Panc1 (cell line): ENCODE measurements around the gene TCTN1. TPM values are rescaled to one million over a fixed set of nuclear protein-coding genes. Genes with fewer than 3 reads are reported as not detected.
A peak's percentile ranks its signal among the peaks of the same experiment; 100 is the strongest.

Experiments used
- ATAC-seq: fragments of 200-7000 bp; cut with Tn5 transposase; 2 replicates; pipeline ENCODE4 v1.9.1; 2020; ENCODE audit warnings: mild to moderate bottlenecking, moderate library complexity
- BruUV-seq: library from RNA; stranded (reverse); fragments of 400-500 nt; replicated peaks from 2 replicates; lab custom pipeline; 2021; lab: Mats Ljungman, UMichigan
- CTCF ChIA-PET: fragments of 300-600 bp; sonication (Branson Sonifier 250); formaldehyde crosslinking; loops from one replicate; lab custom pipeline; 2022; ENCODE audit warnings: antibody characterized with exemption; lab: Charles Lee
- POLR2A ChIA-PET: fragments of 300-600 bp; sonication (Branson Sonifier 250); formaldehyde crosslinking; loops from one replicate; lab custom pipeline; 2022; ENCODE audit warnings: antibody characterized with exemption; lab: Charles Lee
- DNase-seq: peaks from one replicate; pipeline ENCODE4 v3.0.0-alpha.2; 2010; ENCODE audit warnings: low read depth, low spot score
- H3K27ac ChIP-seq: 2 replicates; pipeline ENCODE4 v1.5.1; 2011; ENCODE audit warnings: mild to moderate bottlenecking, low read length, inconsistent platforms
- H3K27me3 ChIP-seq: fragments of 200-500 bp; sonication (Bioruptor generic); 2 replicates; pipeline ENCODE4 v1.6.0; 2014; ENCODE audit warnings: low read length, inconsistent platforms; ENCODE audit not compliant: control insufficient read depth, insufficient read depth
- H3K36me3 ChIP-seq: fragments of 200-500 bp; sonication (Bioruptor generic); 2 replicates; pipeline ENCODE4 v1.5.1; 2014; ENCODE audit warnings: inconsistent platforms, mild to moderate bottlenecking, low read length, moderate library complexity; ENCODE audit not compliant: control insufficient read depth, insufficient read depth
- H3K4me1 ChIP-seq: 2 replicates; pipeline ENCODE4 v1.5.1; 2011; ENCODE audit warnings: inconsistent platforms, mild to moderate bottlenecking, low read length, moderate library complexity; ENCODE audit not compliant: control insufficient read depth, insufficient read depth
- H3K4me3 ChIP-seq, 2 experiments: 2 replicates each; pipeline ENCODE4 v1.5.1; 2011 to 2012; ENCODE audit warnings: low read depth in 2 of 2, low read length in 2 of 2, mild to moderate bottlenecking in 2 of 2, inconsistent platforms in 1 of 2, moderate library complexity in 1 of 2
- H3K9me3 ChIP-seq: fragments of 200-500 bp; sonication (Bioruptor generic); 2 replicates; pipeline ENCODE4 v1.5.1; 2014; ENCODE audit warnings: low read depth, mild to moderate bottlenecking, inconsistent platforms, low read length, moderate library complexity; ENCODE audit not compliant: control insufficient read depth, insufficient read depth
- CTCF ChIP-seq: fragments of 450-650 bp; IDR thresholded peaks from 2 replicates; pipeline ENCODE4 v1.5.1; 2017; ENCODE audit warnings: mild to moderate bottlenecking
- POLR2AphosphoS5 ChIP-seq: IDR thresholded peaks from 2 replicates; pipeline ENCODE4 v1.6.1; 2012; ENCODE audit warnings: mild to moderate bottlenecking, low read depth, low read length, moderate library complexity
- REST ChIP-seq, 2 experiments: IDR thresholded peaks; 2 replicates each; pipeline ENCODE4 v1.6.1; 2011 to 2012; ENCODE audit warnings: low read depth in 2 of 2, control low read depth in 1 of 2, low read length in 1 of 2, mild to moderate bottlenecking in 1 of 2, moderate library complexity in 1 of 2; ENCODE audit not compliant: insufficient read depth in 1 of 2
- SIN3A ChIP-seq: IDR thresholded peaks from 2 replicates; pipeline ENCODE4 v1.6.1; 2012; ENCODE audit warnings: low read depth, mild to moderate bottlenecking, low read length, moderate library complexity, borderline replicate concordance; ENCODE audit not compliant: insufficient read depth
- TCF7L2 ChIP-seq: IDR thresholded peaks from 2 replicates; pipeline ENCODE4 v1.6.1; 2011; ENCODE audit warnings: mild to moderate bottlenecking, low read depth, low read length, inconsistent platforms
- in situ Hi-C: cut with HindIII; loops from 2 replicates; pipeline ENCODE4 v1.10.0; 2016; ENCODE audit warnings: low sequenced_read_pairs, low pct_unique_long_range_greater_than_20kb
- intact Hi-C: fragments of 100-400 bp; cut with micrococcal nuclease; formaldehyde crosslinking; loops from one replicate; pipeline ENCODE4 v1.10.0; 2022; ENCODE audit not compliant: unreplicated experiment
- total RNA-seq: library from RNA; stranded (reverse); gene quantifications from one replicate; pipeline ENCODE4 v1.2.1, GENCODE V29; 2021; ENCODE audit not compliant: unreplicated experiment

Gene TCTN1
- total RNA-seq, 1 experiment from 2014 or later, result 28.5 TPM

- BruUV-seq, result no TSS peak
- Histone ChIP-seq H3K27ac (no peak overlapping the region), H3K4me1 (peaks cover 36% of the 10 kb centered on the region), H3K9me3 (no peaks in the 10 kb centered on the region), H3K4me3 (no peak overlapping the region), H3K36me3 (no peaks in the 10 kb centered on the region; the same call in 1 of the 2 replicates), H3K27me3 (no peaks in the 10 kb centered on the region)
- ChIA-PET CTCF (interaction anchor here (0.7 kb wide), 2 partner anchors 47 to 53 kb away, joined by 3 to 4 read pairs; no protein-coding TSS in a partner anchor), POLR2A (interaction anchor here (0.7 kb wide), 1 partner anchor 402 kb away, joined by 9 read pairs; no protein-coding TSS in a partner anchor)
- intact Hi-C loops (no loop called here), in situ Hi-C loops (no loop called here)
- DNase-seq (no peak), ATAC-seq (no peak)
- no peak for TF ChIP-seq POLR2AphosphoS5
- no peak for TF ChIP-seq REST (IDR thresholded peaks at IDR 0.05; ENCODE audit: insufficient read depth in 1 of 2, low read depth in 2 of 2, low read length in 1 of 2)
- TF ChIP-seq TCF7L2, result no peak
- no peak for TF ChIP-seq SIN3A
- no peak for TF ChIP-seq CTCF
Measured at GRCh38 chr12:110579535-110580253, 34.2 kb upstream of the TCTN1 start.

GRCh38 chr12:110581931-110582275 is 32.0 kb upstream of the TCTN1 start:
- in situ Hi-C loops (no loop called here), intact Hi-C loops (no loop called here)
- peak overlapping the region; percentile 72 for H3K27ac ChIP-seq
- H3K27me3 ChIP-seq, result no peaks in the 10 kb centered on the region
- H3K4me1 ChIP-seq, result peaks cover 33% of the 10 kb centered on the region
- TF ChIP-seq REST (IDR thresholded peaks at IDR 0.05; ENCODE audit: insufficient read depth in 1 of 2, low read depth in 2 of 2, low read length in 1 of 2), result no peak
- TF ChIP-seq TCF7L2, result no peak
- TF ChIP-seq SIN3A, result no peak
- TF ChIP-seq CTCF, result no peak
- no peak for TF ChIP-seq POLR2AphosphoS5
- CTCF ChIA-PET, result no interaction called here
- DNase-seq (no peak), ATAC-seq (no peak)
- H3K9me3 ChIP-seq, result no peaks in the 10 kb centered on the region
- BruUV-seq, result no TSS peak
- POLR2A ChIA-PET, result interaction anchor here (0.7 kb wide), 1 partner anchor 9 kb away, joined by 3 read pairs; no protein-coding TSS in a partner anchor
- peak overlapping the region; percentile 77 to 89 for H3K4me3 ChIP-seq
- H3K36me3 ChIP-seq, result no peaks in the 10 kb centered on the region; the same call in 1 of the 2 replicates
